Neuron (in vitro differentiated cells): ENCODE measurements around the gene TNFSF12.
A peak's percentile ranks its signal among the peaks of the same experiment; 100 is the strongest.

ENCODE experiments used
- H2AFZ ChIP-seq: one replicate; pipeline ENCODE4 v1.6.1; 2013; ENCODE audit warnings: low read depth, mild to moderate bottlenecking, inconsistent platforms, low read length, moderate library complexity
- H3K27me3 ChIP-seq: one replicate; pipeline ENCODE4 v1.6.1; 2013; ENCODE audit warnings: low read length; ENCODE audit not compliant: insufficient read depth
- H3K36me3 ChIP-seq: one replicate; pipeline ENCODE4 v1.6.1; 2013; ENCODE audit warnings: low read length; ENCODE audit not compliant: insufficient read depth
- H3K4me1 ChIP-seq: one replicate; pipeline ENCODE4 v1.6.1; 2013; ENCODE audit warnings: low read length; ENCODE audit not compliant: insufficient read depth
- H3K4me3 ChIP-seq: 2 replicates; pipeline ENCODE4 v1.5.1; 2013; ENCODE audit warnings: mild to moderate bottlenecking, low read length, moderate library complexity
- H3K9me3 ChIP-seq: one replicate; pipeline ENCODE4 v1.6.1; 2013; ENCODE audit warnings: low read length

TNFSF12 gene

GRCh38 chr17:7579001-7579833, 30.4 kb downstream of the TNFSF12 start, which contains the start of gene CD68:
TSS of gene CD68 (plus strand) at chr17:7579638. CDS start at chr17:7579678, 40 bp downstream.
- H3K36me3 ChIP-seq: peaks cover 68% of the 10 kb centered on the region
- no peak within 1 kb of the TSS for H3K4me3 ChIP-seq
- no peaks in the 10 kb centered on the region for H3K9me3 ChIP-seq
- H3K27me3 ChIP-seq: no peaks in the 10 kb centered on the region
- peaks cover 19% of the 10 kb centered on the region for H3K4me1 ChIP-seq
- no peak within 1 kb of the TSS for H2AFZ ChIP-seq

- Histone ChIP-seq H3K9me3 (no peaks in the 10 kb centered on the region), H3K27me3 (no peaks in the 10 kb centered on the region), H3K36me3 (peaks cover 60% of the 10 kb centered on the region), H3K4me1 (peaks cover 11% of the 10 kb centered on the region), H3K4me3 (no peak overlapping the region), H2AFZ (no peak overlapping the region)
Observed at GRCh38 chr17:7579834-7580603, 31.2 kb downstream of the TNFSF12 start.

DNA sequence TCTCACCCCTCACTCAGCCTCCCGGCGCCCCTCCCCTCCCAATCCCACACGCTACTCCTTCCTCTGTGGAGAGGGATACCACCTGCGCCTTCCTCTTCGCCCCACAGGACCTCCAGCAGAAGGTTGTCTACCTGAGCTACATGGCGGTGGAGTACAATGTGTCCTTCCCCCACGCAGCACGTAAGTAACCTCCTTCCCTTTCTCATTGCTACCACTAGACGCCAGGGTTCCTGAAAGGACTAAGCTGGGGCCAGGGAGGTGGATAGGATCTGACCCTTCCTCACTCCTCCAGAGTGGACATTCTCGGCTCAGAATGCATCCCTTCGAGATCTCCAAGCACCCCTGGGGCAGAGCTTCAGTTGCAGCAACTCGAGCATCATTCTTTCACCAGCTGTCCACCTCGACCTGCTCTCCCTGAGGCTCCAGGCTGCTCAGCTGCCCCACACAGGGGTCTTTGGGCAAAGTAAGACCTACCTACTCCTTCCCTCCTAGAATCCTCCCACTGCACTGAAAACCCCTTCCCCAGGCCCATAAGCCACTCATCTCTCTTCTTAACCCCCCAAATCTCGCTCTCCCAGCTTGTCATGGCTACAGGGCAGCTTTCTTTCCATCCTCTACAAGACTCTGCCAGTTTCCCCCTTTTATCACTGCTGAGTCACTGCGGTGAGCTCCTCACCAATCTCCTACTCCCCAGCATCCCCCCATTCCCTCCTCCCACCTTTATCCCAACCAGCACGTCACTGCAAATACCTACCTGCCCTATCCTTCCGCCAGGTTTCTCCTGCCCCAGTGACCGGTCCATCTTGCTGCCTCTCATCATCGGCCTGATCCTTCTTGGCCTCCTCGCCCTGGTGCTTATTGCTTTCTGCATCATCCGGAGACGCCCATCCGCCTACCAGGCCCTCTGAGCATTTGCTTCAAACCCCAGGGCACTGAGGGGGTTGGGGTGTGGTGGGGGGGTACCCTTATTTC, 32.0 kb downstream of the TNFSF12 start:
- H3K9me3 ChIP-seq: no peaks in the 10 kb centered on the region
- no peak overlapping the region for H3K4me3 ChIP-seq
- H3K36me3 ChIP-seq: peaks cover 53% of the 10 kb centered on the region
- H3K4me1 ChIP-seq: peaks cover 5% of the 10 kb centered on the region
- H3K27me3 ChIP-seq: no peaks in the 10 kb centered on the region
- H2AFZ ChIP-seq: no peak overlapping the region

- Histone ChIP-seq H3K36me3 (peaks cover 47% of the 10 kb centered on the region), H3K4me1 (peaks cover 5% of the 10 kb centered on the region), H3K4me3 (peak overlapping the region; percentile 65), H3K27me3 (no peaks in the 10 kb centered on the region), H2AFZ (no peak overlapping the region), H3K9me3 (no peaks in the 10 kb centered on the region)
Observed at GRCh38 chr17:7582396-7583252, 33.8 kb downstream of the TNFSF12 start.

- H3K27me3 ChIP-seq: no peaks in the 10 kb centered on the region
- H3K9me3 ChIP-seq: no peaks in the 10 kb centered on the region
- no peak within 1 kb of the TSS for H2AFZ ChIP-seq
- H3K4me3 ChIP-seq: peak within 1 kb of the TSS; percentile 65
- peaks cover 5% of the 10 kb centered on the region for H3K4me1 ChIP-seq
- peaks cover 47% of the 10 kb centered on the region for H3K36me3 ChIP-seq
Observed at GRCh38 chr17:7583253-7584109, 34.6 kb downstream of the TNFSF12 start, which contains the start of gene MPDU1. TSS of gene MPDU1 (plus strand) at chr17:7583852. CDS start at chr17:7583863, 11 bp downstream.

DNA sequence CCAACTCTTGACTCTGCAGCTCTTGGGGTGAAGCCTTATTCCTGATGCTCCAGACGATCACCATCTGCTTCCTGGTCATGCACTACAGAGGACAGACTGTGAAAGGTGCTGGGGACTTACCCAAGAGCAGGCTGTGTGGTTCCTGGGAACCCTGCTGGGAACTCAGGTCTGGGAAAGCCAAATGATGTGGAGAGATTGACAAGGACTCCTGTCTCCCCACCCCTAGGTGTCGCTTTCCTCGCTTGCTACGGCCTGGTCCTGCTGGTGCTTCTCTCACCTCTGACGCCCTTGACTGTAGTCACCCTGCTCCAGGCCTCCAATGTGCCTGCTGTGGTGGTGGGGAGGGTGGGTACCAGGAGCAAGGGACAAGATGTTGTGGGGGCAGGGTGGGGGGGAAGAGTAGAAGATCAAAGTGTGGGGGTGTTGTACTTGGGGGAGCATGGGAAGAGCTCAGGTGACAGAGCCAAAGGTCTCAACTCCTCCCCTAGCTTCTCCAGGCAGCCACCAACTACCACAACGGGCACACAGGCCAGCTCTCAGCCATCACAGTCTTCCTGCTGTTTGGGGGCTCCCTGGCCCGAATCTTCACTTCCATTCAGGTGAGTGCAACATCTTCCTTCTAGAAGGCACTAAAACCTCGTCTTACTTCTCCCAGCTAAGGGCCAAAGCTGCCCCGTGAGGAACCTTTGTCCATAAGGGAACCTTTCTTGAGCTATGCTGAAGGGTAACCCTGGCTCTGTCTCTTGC, 38.0 kb downstream of the TNFSF12 start:
- Histone ChIP-seq H3K9me3 (peaks cover 2% of the 10 kb centered on the region), H3K36me3 (peaks cover 49% of the 10 kb centered on the region), H2AFZ (no peak overlapping the region), H3K4me3 (no peak overlapping the region), H3K27me3 (no peaks in the 10 kb centered on the region), H3K4me1 (peaks cover 19% of the 10 kb centered on the region)

DNA sequence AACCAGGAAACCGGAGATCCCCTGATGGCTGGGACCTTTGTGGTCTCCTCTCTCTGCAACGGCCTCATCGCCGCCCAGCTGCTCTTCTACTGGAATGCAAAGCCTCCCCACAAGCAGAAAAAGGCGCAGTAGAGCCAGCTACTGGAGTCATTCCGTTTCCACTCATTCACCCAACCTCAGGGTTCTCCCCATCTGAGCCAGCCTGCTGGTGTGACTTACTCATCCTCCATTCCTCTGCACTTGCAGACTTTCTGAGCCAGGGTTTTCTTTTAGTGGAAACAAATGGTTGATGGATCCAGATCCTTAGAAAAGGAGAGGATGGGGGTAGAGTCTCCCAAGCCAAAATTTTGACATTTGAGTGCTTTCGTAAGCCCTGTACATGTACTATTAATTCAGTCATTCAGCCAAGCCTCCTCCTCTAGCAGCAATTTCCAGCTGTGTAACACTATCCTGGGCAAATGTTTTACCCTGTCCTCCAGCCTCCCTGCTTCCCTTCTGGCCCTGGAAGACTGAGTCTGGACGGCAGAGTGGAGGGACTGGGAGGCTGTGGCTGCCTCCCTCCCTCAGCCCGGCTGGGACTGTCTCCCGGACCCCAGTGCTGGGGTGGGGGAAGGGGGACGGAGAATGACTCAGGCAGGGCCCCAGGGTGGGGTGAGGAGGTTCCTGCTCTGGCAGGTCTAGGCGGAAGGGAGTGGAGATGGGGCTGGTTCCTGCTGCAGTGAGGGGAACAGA, 38.7 kb downstream of the TNFSF12 start:
- H3K4me3 ChIP-seq: no peak overlapping the region
- peaks cover 2% of the 10 kb centered on the region for H3K9me3 ChIP-seq
- H3K36me3 ChIP-seq: peaks cover 54% of the 10 kb centered on the region
- no peak overlapping the region for H2AFZ ChIP-seq
- H3K4me1 ChIP-seq: peaks cover 19% of the 10 kb centered on the region
- H3K27me3 ChIP-seq: no peaks in the 10 kb centered on the region

GRCh38 chr17:7588553-7589203, 39.8 kb downstream of the TNFSF12 start:
- H3K9me3 ChIP-seq: peaks cover 2% of the 10 kb centered on the region
- H3K4me1 ChIP-seq: peaks cover 13% of the 10 kb centered on the region
- H3K27me3 ChIP-seq: no peaks in the 10 kb centered on the region
- H3K36me3 ChIP-seq: peaks cover 65% of the 10 kb centered on the region
- no peak overlapping the region for H3K4me3 ChIP-seq
- no peak overlapping the region for H2AFZ ChIP-seq

DNA sequence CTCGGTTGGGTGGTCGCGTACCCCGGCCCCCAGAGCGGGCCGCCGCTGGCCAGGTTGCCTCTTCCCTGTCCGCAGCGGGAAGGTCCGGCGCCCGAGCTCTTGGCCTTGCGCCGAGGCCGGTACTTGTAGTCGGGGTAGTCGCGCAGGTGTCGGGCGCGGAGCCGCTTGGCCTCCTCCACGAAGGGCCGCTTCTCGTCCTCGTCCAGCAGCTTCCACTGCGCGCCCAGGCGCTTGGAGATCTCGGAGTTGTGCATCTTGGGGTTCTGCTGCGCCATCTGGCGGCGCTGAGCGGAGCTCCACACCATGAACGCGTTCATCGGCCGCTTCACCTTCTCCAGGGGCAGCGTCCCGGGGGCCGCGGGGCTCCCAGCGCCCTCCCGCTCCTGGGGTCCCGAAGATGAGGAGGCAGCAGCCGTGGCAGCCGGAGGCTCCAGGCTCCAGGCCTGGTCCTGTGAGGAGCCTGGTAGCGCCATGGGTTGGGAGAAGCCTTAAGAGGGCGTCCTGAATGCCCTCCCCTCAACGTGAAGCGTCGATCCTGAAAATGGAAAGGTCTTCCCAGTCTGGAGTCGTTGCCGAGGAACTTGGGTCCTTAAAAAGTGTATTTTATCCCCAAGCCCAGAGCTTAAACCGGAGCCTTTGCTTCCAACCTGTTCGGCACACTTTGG, 40.5 kb downstream of the TNFSF12 start:
- peaks cover 71% of the 10 kb centered on the region for H3K36me3 ChIP-seq
- H3K9me3 ChIP-seq: peaks cover 2% of the 10 kb centered on the region
- no peak overlapping the region for H2AFZ ChIP-seq
- H3K27me3 ChIP-seq: no peaks in the 10 kb centered on the region
- peaks cover 13% of the 10 kb centered on the region for H3K4me1 ChIP-seq
- no peak overlapping the region for H3K4me3 ChIP-seq
